G401.6 (cell line): ENCODE data around the gene AK3.
"Not testable (repeated sequence)": the region's sequence is repeated elsewhere in the genome, so short reads cannot be mapped to it uniquely, and the experiment has no call there.

Experiments
- FAIRE-seq: peaks from 2 replicates; lab custom pipeline; 2012; peaks lifted over from hg19 to GRCh38; lab: Jason Lieb, UNC

AK3 gene

DNA sequence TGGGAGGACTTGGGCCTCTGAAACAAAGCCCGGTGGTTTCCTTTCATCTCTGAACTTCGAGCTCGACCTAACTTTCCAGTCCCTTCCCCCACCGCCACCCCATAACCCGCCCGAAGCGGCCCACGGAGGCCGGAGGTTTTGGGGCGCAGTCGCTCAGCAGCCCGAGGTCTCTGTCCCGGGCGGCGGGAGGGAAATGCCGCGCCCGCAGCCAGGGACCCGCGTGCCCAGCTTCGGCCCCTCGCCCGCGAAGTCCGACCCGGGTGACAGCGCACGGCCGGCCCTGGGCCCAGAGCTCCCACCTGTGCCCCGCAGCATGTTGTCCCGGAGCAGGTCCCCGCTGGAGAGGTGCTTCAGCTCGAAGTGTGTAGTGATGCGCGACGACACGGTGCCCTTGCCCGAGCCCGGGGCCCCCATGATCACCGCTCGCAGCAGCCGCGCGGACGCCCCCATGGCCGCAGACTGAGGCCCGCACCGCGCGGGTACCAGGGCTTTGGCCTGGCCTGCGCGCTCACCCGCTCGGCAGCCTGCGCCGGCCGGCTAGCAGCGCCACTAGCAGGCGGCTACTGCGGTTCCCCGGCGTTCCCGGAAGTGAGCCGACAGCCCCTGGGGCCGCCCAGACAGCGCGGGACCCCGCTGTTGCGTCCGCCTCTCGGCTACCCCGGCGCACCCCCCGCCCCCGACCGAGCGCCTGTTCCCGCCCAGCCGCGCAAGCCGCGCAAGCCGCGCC, at the start of gene AK3:
Gene AK3, minus strand, starts transcription at position 565 of the 727 bp plus-strand sequence. Its CDS starts 115 bp downstream, at position 450.
- FAIRE-seq = no peak

GRCh38 chr9:4788703-4789102, 47.7 kb upstream of the AK3 start:
- no peak for FAIRE-seq

GRCh38 chr9:4787876-4788275, 46.9 kb upstream of the AK3 start:
- FAIRE-seq = no peak

DNA sequence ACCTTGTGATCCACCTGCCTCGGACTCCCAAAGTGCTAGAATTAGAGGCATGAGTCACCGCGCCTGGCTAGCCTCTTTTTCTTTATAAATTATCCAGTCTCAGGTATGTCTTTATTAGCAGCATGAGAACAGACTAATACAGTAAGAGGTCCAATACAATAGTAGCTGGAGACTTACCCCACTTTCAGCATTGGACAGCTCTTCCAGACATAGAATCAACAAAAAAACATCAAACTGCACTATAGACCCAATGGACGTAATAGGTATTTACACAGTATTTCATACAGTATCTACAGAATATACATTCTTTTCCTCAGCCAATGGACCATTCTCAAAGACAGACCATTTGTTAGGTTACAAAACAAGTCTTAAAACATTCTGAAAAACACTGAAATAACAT, 45.6 kb upstream of the AK3 start:
- FAIRE-seq = no peak

DNA sequence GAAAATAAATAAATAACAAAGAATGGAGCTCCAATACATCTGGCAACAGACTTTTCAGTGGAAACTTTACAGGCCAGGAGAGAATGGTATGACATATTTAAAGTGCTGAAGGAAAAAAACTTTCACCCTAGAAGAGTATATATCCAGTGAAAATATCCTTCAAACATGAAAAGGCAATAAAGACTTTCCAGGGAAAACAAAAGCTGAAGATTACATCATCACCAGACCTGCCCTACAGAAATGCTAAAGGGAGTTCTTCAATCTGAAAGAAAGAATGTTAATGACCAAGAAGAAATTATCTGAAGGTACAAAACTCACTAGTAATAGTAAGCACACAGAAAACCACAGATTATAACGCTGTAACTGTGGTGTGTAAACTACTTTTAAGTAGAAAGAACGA, 43.4 kb upstream of the AK3 start:
- no peak for FAIRE-seq

DNA sequence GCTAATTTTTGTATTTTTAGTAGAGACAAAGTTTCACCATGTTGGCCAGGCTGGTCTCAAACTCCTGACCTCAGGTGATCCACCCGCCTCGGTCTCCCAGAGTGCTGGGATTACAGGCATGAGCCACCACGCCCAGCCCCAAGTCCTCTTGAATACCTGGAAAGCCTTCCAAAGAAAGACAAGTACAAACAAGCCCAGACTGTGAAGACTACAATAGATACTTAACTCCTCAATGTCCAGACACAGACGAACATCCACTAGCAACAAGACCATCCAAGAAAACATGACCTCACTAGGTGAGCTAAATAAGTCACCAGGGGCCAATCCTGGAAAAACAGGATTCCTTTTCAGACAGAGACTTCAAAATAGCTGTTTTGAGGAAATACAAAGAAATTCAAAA, 42.2 kb upstream of the AK3 start:
- not testable (repeated sequence) for FAIRE-seq

DNA sequence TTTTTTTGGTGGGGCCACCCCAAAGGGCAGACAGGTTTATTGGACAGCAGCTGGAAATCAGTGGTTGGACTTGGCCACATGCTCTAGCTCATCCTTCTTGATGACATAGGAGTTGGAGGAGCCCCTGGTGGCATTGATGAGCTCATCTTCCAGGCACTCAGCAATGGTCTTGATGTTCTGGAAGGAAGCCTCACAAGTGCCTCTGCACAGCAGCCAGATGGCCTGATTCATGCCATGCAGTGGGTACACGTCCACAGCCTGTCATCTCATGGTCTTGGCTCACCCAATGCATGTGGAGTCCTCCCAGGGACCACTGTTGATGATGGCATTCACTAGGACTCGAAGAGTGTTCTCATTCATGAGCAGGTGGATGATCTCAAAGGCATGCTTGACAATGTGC, 40.4 kb upstream of the AK3 start:
- no peak for FAIRE-seq

DNA sequence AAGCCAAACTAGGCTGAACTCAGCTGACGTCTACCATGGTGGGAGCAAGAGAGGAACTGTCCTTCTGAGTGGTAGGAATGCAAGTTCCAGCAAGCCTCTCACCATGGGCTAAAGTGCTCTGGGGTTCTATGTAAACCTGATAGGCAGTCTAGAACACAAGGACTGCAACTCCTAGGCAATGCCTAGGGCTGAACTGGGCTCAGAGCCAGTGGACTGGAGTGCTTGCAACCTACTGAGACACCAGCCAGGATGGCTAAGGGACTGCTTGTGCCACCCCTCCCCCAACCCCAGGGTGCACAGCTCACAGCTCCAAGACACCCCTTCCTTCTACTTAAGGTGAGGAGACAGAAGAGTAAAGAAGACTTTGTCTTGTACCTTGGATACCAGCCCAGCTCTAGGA, 39.6 kb upstream of the AK3 start:
- no peak for FAIRE-seq

- FAIRE-seq = not testable (repeated sequence)
Observed at GRCh38 chr9:4774958-4775357, 34.0 kb upstream of the AK3 start.

- FAIRE-seq = no peak
Observed at GRCh38 chr9:4774209-4774608, 33.2 kb upstream of the AK3 start.

DNA sequence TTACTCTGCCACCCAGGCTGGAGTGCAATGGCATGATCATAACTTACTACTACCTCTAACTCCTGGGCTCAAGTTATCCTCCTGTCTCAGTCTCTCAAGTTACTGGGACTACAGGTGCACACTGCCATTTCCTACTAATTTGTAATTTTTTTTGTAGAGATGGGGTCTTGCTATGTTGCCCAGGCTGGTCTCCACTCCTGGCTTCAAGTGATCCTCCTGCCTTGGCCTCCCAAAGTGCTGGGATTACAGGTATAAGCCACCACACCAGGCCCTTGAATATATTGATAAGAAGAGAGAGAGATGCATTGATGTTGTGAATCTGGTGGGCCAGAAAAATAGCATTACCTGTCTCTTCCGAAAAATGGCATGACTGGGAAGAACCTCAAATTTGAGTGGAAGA, 30.8 kb upstream of the AK3 start:
- FAIRE-seq = no peak

DNA sequence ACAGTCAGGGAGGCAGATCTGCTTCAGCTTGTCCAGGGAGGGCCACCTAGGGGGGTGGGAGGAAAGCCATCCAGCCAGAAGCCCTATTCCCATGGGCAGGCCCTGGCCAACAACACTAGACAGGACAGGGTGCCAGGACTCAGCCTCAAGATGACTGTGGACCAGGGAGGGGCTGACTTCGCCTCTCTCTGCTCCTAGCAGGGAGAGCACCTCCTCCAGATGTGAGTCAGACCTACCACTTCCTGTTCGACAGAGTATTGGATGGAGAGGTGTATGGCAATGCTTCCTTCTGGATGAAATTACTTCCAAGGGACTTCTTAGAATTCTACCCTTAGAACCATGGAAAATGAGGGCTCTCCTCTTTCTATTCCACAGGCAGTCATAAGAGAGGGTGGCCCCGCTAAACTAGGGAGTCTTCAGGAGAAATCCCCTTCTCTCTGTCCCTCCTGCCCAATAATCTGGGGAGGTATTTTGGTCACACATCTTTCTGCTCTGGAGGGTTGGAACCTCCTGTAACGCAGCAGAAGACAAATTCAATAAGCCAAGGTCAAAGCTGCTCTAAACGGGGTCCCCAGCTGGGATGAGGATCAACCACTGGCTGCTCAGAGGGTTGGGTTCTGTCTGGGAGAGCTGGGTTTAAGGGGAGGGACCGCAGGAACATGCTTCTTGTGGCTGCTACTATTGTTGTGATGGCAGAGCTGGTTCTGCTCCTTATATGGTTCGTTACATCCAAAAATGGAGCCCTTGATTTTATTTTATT, 28.5 kb upstream of the AK3 start:
- FAIRE-seq = no peak

DNA sequence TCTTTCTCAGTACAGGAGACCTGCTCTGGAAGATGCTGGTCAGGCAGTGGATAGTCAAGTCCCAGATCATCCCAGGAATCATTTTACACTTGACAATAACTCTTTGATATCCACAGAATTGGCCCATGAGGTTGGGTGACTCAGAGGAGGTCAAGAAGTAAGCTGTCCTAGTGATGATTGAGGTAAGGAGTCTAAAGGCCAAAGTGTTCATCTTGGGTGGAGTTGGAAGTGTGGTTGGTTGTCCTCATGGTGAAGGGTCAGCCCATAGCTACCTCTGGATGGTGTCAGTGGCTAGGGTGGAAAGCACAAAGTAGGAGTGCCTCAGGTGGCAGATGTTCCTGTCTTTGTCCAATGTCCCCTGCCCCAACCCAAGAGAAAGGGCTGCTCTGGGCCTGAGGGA, 27.7 kb upstream of the AK3 start:
- no peak for FAIRE-seq

- no peak for FAIRE-seq
Observed at GRCh38 chr9:4764033-4764432, 23.0 kb upstream of the AK3 start.

DNA sequence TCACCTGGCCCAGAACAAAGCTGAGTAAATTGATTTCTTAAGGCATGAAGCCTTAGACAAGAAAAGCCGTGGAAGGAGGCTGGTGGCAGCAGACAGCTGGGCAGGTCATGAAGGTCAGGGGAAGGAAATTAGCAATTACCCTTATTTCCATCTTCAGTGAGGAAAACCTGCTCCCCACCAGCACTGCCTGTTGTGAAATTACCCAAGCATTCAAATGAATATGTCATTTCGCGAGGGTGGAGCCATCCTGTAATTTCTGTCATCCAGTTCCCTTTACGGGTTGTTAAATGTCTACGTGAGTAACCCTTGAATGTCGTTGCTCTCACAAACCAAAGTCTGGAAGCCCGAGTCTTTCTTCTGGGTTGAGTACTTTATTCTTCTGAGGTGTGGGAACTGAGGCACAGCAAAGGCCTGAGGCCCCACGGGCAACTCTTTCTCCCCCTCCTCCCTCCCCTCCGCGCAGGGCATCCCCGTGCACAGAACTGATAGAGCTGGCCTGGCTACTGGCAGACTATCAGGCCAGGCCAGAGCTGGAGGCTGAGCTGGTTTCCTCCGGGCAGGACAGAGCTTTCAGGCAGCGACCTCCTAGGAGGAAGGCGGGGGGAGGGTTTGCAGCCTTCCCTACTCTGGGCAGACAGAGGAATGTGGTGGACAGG, 22.0 kb upstream of the AK3 start:
- FAIRE-seq = no peak

GRCh38 chr9:4762108-4762885, 21.3 kb upstream of the AK3 start:
- FAIRE-seq = peak; percentile 94

GRCh38 chr9:4760122-4760521, 19.1 kb upstream of the AK3 start:
- FAIRE-seq = no peak

DNA sequence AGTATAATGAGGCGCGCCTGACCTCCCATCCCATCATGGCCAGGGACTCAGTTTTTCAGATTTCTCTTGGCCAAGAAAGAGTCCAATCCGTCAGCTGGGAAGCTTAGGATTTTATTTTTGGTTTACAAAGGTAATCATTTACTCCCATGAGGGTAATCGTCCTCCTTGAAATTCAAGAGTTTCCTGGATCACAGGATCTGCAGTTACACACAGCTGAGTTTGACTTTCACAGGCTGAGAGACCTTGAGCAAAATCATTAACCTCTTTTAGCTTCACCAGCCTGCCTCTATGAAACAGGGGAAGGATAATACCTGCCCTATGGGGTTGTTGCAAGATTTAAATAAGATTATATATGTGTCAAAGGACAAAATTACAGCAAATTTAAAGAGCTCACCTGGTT, 15.4 kb upstream of the AK3 start:
- FAIRE-seq = no peak

DNA sequence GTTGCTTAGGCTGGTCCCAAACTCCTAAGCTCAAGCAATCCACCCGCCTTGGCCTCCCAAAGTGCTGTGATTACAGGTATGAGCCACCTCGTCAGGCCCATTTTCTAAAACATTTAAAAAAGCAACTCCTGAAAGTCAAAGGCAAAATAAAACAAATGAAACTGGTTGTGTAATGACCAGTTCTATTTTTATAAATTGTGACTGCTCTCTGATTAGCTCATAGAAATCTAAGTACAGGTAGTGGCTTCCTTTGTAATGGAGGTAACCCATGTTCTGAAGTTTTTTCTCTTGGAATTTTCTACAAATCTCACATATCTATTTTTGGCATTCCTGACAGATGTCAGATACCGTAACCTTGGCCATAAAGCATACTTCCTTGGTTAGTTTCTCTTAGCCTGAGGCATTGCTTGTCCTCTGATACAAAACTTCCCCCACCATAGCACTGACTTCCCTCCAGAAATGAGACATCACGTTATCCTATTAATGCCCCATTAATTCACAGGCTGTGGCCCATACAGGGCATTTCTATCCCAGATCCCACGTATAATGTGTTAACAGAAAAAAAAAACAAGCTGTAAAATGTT, 14.1 kb upstream of the AK3 start:
- FAIRE-seq = no peak

DNA sequence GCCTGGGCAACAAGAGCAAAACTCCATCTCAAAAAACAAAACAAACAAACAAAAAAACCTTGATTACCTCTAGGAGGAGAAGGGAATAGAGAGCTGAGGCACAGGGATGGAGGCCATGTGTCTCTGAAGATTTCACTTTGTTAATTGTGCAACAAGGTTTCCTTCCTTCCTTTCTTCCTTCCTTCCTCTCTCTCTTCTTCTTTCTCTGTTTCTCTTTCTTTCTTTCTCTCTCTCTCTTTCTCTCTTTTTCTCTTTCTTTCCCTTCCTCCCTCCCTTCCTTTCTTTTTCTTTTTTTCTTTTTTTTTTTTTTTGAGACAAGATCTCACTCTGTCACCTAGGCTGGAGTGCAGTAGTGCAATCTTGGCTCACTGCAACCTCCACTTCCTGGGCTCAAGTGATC, 13.5 kb upstream of the AK3 start:
- not testable (repeated sequence) for FAIRE-seq

DNA sequence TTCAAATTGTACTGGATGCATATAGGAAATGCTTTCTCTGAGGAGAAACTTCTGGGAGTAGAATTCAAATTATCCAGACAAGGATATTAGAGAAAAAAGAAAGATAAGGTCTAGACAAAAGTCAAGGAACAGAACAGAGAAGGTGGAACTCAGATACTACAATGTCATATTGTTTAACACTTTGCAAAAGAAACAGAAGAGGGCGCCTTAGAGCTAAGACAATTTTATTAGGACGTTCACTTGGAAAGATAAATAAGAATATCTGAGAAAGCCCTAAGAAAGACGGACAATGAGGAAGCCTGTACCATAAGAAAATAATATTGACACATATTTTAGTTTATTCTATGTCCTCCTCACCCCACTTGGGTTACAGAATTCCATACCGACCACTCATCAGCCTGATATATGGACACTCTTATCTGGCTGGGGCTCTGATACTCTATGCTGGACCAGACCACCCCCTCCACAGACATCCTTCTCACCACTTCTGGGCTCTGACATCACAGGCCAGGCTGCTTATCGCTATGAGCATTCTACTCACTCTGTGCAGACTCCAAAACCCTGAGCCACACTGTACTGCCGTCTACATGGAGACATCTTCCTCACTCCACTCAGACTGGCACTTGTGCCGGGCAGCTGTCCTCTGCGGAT, 9.1 kb upstream of the AK3 start:
- peak; percentile 96 for FAIRE-seq

- no peak for FAIRE-seq
Observed at GRCh38 chr9:4748612-4749011, 7.6 kb upstream of the AK3 start.
